Astrocyte of the spinal cord (primary cell): ENCODE results near the gene C2orf76.
"Not testable (repeated sequence)": the region's sequence is repeated elsewhere in the genome, so short reads cannot be mapped to it uniquely, and the experiment has no call there.

Experiments
- DNase-seq: peaks from one replicate; pipeline ENCODE4 v3.0.0; 2011; ENCODE audit warnings: low read depth, low spot score
- H3K4me3 ChIP-seq: 2 replicates; pipeline ENCODE4 v1.5.1; 2011; ENCODE audit warnings: low read depth, mild to moderate bottlenecking, low read length, moderate library complexity
- CTCF ChIP-seq: IDR thresholded peaks from 2 replicates; pipeline ENCODE4 v1.5.1; 2012; ENCODE audit warnings: low read depth, mild to moderate bottlenecking, low read length, inconsistent platforms
- in situ Hi-C: cut with HindIII; loops from 2 replicates; pipeline ENCODE4 v1.10.0; 2017; ENCODE audit warnings: low sequenced_read_pairs

The C2orf76 gene

DNA sequence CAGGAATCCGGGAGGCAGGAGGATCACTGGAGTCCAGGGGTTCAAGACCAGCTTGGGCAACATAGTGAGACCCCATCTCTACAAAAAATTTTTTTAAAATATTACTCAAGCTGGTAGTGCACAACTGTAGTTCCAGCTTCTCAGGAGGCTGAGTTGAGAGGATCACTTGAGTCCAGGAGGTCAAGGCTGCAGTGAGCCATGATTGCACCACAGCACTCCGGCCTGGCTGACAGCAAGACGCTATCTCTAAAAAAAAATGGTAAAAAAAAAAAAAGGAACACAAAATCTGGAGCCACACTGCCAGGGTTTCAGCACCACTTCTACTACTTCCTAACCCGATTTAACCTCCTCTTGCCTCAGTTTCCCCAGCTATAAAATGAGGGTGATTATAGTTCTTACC, 86.0 kb downstream of the C2orf76 start:
- DNase-seq = no peak
- no peak overlapping the region for H3K4me3 ChIP-seq
- TF ChIP-seq CTCF = no peak
- in situ Hi-C loops = no loop called here

- in situ Hi-C loops = no loop called here
Measured at GRCh38 chr2:119279666-119280065, 87.0 kb downstream of the C2orf76 start.

GRCh38 chr2:119278946-119279345, 87.7 kb downstream of the C2orf76 start:
- no peak for TF ChIP-seq CTCF
- H3K4me3 ChIP-seq = no peak overlapping the region
- in situ Hi-C loops = no loop called here
- no peak for DNase-seq

More at GRCh38 chr2:119279666-119280065, 87.0 kb downstream of the C2orf76 start:
- DNase-seq = no peak
- H3K4me3 ChIP-seq = no peak overlapping the region
- TF ChIP-seq CTCF = no peak

DNA sequence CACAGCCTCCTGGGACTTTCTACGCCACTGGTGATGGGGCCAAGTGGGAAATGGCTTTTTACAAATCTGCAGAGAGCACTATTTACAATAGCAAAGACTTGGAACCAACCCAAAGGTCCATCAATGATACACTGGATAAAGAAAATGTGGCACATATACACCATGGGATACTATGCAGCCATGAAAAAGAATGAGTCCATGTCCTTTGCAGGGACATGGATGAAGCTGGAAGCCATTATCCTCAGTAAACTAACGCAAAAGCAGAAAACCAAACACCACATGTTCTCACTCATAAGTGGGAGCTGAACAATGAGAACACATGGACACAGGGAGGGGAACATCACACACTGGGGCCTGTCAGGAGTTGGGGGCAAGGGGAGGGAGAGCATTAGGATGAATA, 88.2 kb downstream of the C2orf76 start:
- H3K4me3 ChIP-seq, DNase-seq, in situ Hi-C loops: not testable (repeated sequence)

DNA sequence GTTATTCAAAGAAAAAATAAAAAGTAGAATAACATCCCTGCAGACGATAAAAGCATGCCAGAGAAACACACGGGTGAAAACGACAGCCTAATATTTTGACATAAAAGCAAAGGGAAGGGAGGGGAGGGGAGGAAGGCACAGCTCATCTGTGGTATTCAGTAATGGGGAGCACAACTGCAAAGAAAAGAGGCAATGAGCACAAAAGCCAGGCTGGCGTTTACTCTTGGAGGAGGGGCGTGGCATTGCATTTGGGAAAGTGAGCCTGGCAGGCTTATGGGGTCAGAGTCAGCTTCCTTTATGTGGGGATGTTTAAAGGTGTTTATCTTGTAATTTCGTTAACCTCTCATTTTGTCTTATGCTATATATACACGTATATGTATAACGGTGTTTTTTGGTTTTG, 89.8 kb downstream of the C2orf76 start:
- DNase-seq = no peak
- no peak for TF ChIP-seq CTCF
- H3K4me3 ChIP-seq = no peak overlapping the region
- in situ Hi-C loops = no loop called here

DNA sequence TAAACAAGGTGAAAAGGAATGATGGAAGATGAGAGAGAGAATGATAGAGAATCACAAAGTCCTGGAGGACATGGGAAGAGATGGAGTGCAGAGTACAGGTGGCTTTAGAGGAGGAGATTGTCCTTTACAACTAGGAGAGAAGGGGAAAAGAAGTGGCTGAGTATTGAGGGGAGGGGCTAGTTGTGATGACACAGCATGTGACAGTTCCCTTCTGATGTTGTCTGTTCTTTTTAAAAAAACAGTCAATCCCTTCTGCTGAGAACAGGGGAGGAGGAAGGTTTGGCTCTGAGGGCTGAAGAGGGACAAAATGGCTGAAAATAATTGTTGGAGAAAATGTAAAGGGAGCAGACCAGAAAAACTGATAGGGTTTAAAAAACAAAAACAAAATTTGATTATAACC, 99.0 kb downstream of the C2orf76 start:
- DNase-seq = no peak
- in situ Hi-C loops = no loop called here
- H3K4me3 ChIP-seq = no peak overlapping the region
- TF ChIP-seq CTCF = no peak

DNA sequence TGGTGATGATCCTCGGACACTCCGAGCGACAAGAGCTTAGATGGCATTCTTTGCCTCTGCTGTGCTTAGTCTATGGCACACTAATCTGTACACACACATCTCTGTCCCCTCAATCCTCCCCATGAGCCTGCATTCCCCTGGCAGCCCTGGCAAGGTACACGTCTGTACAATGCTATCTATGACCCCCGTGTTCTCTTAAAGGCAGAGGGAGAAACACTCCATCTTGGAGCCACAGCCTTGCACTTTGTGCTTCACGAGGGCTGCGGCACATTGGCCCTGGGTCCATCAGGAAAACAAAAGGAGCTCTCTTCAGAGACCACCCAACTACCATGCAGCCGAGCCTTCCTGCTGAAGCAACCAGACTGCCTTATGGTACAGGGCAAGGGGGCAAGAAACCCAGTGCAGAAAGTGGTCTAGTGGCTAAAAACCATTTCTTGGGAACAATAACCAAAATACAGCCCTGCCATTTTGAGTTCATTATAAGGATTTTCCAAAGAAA, 100.5 kb downstream of the C2orf76 start:
- in situ Hi-C loops = no loop called here
- no peak for TF ChIP-seq CTCF
- no peak for DNase-seq
- no peak overlapping the region for H3K4me3 ChIP-seq
